Liver (tissue), 10 donors: Measurements from ENCODE around the gene RABL3. TPM values are rescaled to one million over a fixed set of nuclear protein-coding genes. Genes with fewer than 3 reads are reported as not detected.

Experiments
- DNase-seq: peaks from one replicate; pipeline ENCODE4 v3.0.0-alpha.2; 2017; ENCODE audit warnings: low spot score
- H3K27ac ChIP-seq, 2 donors: one replicate each; pipeline ENCODE4 v1.7.0; 2013; ENCODE audit warnings: inconsistent platforms in 2 of 2, low read length in 2 of 2, control low read depth in 1 of 2, low read depth in 1 of 2, mild to moderate bottlenecking in 1 of 2
- H3K27me3 ChIP-seq, 4 donors: one replicate each; pipeline versions ENCODE4 v1.6.1 to v1.7.0; 2013; ENCODE audit warnings: low read length in 3 of 4, inconsistent platforms in 1 of 4, mild to moderate bottlenecking in 1 of 4, moderate library complexity in 1 of 4; ENCODE audit not compliant: control insufficient read depth in 4 of 4, insufficient read depth in 4 of 4
- H3K36me3 ChIP-seq, 4 donors: one replicate each; pipeline versions ENCODE4 v1.6.1 to v1.7.0; 2013; ENCODE audit warnings: low read length in 3 of 4, mild to moderate bottlenecking in 3 of 4, low read depth in 1 of 4, moderate library complexity in 1 of 4; ENCODE audit not compliant: control insufficient read depth in 4 of 4, insufficient read depth in 3 of 4
- H3K4me1 ChIP-seq, 4 donors: one replicate each; pipeline versions ENCODE4 v1.6.1 to v1.7.0; 2013; ENCODE audit warnings: low read length in 3 of 4, mild to moderate bottlenecking in 3 of 4, moderate library complexity in 1 of 4; ENCODE audit not compliant: control insufficient read depth in 4 of 4, insufficient read depth in 4 of 4
- H3K4me3 ChIP-seq, 3 donors: one replicate each; pipeline versions ENCODE4 v1.6.1 to v1.7.0; 2013; ENCODE audit warnings: low read length in 3 of 3, control low read depth in 1 of 3, low read depth in 1 of 3, mild to moderate bottlenecking in 1 of 3
- H3K9ac ChIP-seq, 2 donors: one replicate each; pipeline ENCODE4 v1.7.0; 2013; ENCODE audit warnings: low read length in 2 of 2, mild to moderate bottlenecking in 2 of 2, moderate library complexity in 2 of 2, control low read depth in 1 of 2, low read depth in 1 of 2
- H3K9me3 ChIP-seq, 4 donors: one replicate each; pipeline versions ENCODE4 v1.6.1 to v1.7.0; 2013; ENCODE audit warnings: low read length in 3 of 4; ENCODE audit not compliant: control insufficient read depth in 4 of 4
- EGR1 ChIP-seq, 2 donors: IDR thresholded peaks; 2 replicates each; pipeline ENCODE4 v1.6.1; 2016 to 2018; ENCODE audit warnings: antibody characterized with exemption in 2 of 2, low read depth in 2 of 2
- FOXA1 ChIP-seq: IDR thresholded peaks from 2 replicates; pipeline ENCODE4 v1.6.1; 2016; ENCODE audit warnings: antibody characterized with exemption
- FOXA2 ChIP-seq: IDR thresholded peaks from 2 replicates; pipeline ENCODE4 v1.6.1; 2016; ENCODE audit warnings: antibody characterized with exemption
- GABPA ChIP-seq, 2 donors: IDR thresholded peaks in 1 of 2; conservative IDR thresholded peaks in 1 of 2; 2 replicates each; pipeline ENCODE4 v1.6.1; 2016; ENCODE audit warnings: antibody characterized with exemption in 2 of 2, mild to moderate bottlenecking in 1 of 2, moderate library complexity in 1 of 2
- HNF4A ChIP-seq, 2 donors: conservative IDR thresholded peaks; 2 replicates each; pipeline ENCODE4 v1.6.1; 2016; ENCODE audit warnings: antibody characterized with exemption in 2 of 2, mild to moderate bottlenecking in 2 of 2
- HNF4G ChIP-seq: IDR thresholded peaks from 2 replicates; pipeline ENCODE4 v1.6.1; 2016; ENCODE audit warnings: antibody characterized with exemption
- JUND ChIP-seq, 2 donors: IDR thresholded peaks; 2 replicates each; pipeline ENCODE4 v1.6.1; 2016; ENCODE audit warnings: antibody characterized with exemption in 2 of 2
- NR2F2 ChIP-seq: IDR thresholded peaks from 2 replicates; pipeline ENCODE4 v1.6.1; 2016; ENCODE audit warnings: antibody characterized with exemption
- RAD21 ChIP-seq, 2 donors: IDR thresholded peaks; 2 replicates each; pipeline ENCODE4 v1.6.1; 2016; ENCODE audit warnings: antibody characterized with exemption in 2 of 2, mild to moderate bottlenecking in 2 of 2
- RXRA ChIP-seq, 2 donors: IDR thresholded peaks; 2 replicates each; pipeline ENCODE4 v1.6.1; 2017 to 2018; ENCODE audit warnings: antibody characterized with exemption in 2 of 2, mild to moderate bottlenecking in 1 of 2
- SP1 ChIP-seq: IDR thresholded peaks from 2 replicates; pipeline ENCODE4 v1.6.1; 2018; ENCODE audit warnings: antibody characterized with exemption, mild to moderate bottlenecking
- TAF1 ChIP-seq: conservative IDR thresholded peaks from 2 replicates; pipeline ENCODE4 v1.6.1; 2016; ENCODE audit warnings: antibody characterized with exemption, mild to moderate bottlenecking
- YY1 ChIP-seq: IDR thresholded peaks from 2 replicates; pipeline ENCODE4 v1.6.1; 2016; ENCODE audit warnings: antibody characterized with exemption, mild to moderate bottlenecking
- WGBS: extraction: QIAGEN DNeasy Blood & Tissue Kit; methylation state at CpG from one replicate; pipeline ENCODE4 v1.1.7; 2013; 5-methylcytosine and 5-hydroxymethylcytosine counted together
- polyA plus RNA-seq, 2 donors: library from polyadenylated mRNA; stranded (reverse) in 1 of 2; unstranded in 1 of 2; fragments of 200-250 nt in 1 of 2; fragments of >200 nt in 1 of 2; fragmentation: Nextera tagmentation in 1 of 2; extraction: Ambion mirVana in 1 of 2; gene quantifications; one replicate each; pipeline versions ENCODE4 v1.2.1 to v1.2.3, GENCODE V29; 2013 to 2015
- small RNA-seq: library from RNA; depleted of rRNA; stranded (forward); fragments of <200 nt; gene quantifications from one replicate; pipeline ENCODE3, GENCODE V24; 2014
- total RNA-seq, 2 donors: library from RNA; depleted of rRNA; stranded (reverse); fragments of >200 nt; gene quantifications; one replicate each; pipeline ENCODE4 v1.2.3, GENCODE V29; 2014
- TF ChIP-seq, protein P1 (sequence below): IDR thresholded peaks from 2 replicates; pipeline ENCODE4 v1.6.1; 2016; ENCODE audit warnings: antibody characterized with exemption
- TF ChIP-seq, protein P2 (sequence below): IDR thresholded peaks from 2 replicates; pipeline ENCODE4 v1.6.1; 2016; ENCODE audit warnings: antibody characterized with exemption, mild to moderate bottlenecking
- TF ChIP-seq, protein P3 (sequence below): IDR thresholded peaks from 2 replicates; pipeline ENCODE4 v1.6.1; 2016; ENCODE audit warnings: antibody characterized with exemption
- TF ChIP-seq, protein P4 (sequence below): IDR thresholded peaks from 2 replicates; pipeline ENCODE4 v1.6.1; 2016; ENCODE audit warnings: antibody characterized with exemption
- TF ChIP-seq, protein P5 (sequence below): fragments of 150-350 bp; IDR thresholded peaks from 2 replicates; pipeline ENCODE4 v1.5.1; 2017; ENCODE audit warnings: improper control_type of control experiment, low read depth, low read length; ENCODE audit not compliant: missing input control
- donor health status: healthy.
- donor health status: healthy.
- donor health status: healthy.
- donor health status: healthy.
- donor health status: healthy.

The RABL3 gene
- total and polyA plus RNA-seq, 4 donors, result 8.6 to 14.1 (median 13.1) TPM

DNA sequence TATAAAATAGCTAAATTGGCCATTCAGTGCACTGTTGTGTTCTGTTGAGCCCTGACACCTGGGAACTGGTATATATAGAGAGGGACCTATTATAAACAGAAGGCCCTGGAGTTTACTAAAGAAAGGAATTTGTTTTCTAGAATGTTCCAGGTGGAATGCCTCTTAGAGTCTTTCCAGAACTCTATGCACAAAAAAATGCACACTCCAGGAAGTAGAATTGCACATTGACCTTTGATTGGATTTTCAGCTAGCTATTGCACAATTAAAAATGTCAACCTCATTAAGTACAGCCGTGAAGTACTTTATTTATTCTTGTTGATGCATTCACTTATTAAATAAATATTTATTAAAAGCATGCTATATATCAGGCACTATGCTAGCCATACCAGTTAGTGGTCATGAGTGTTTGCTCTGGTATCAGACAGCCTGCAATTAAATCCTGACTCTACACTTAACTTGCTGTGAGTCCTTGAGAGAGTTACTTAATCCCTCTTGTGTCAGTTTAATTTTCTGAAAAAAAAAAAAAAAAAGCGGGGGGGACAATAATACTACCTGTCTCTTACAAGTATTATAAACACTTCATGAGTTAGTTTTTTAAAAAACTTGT is 105.4 kb downstream of the RABL3 start:
- no peak overlapping the region for H3K4me3 ChIP-seq
- H3K4me1 ChIP-seq, result peaks cover 0 to 23% (median 5%) of the 10 kb centered on the region in 4 donors
- H3K27me3 ChIP-seq, result no peaks in the 10 kb centered on the region
- H3K27ac ChIP-seq, result peak overlapping the region in 1 of 2 donors; percentile 42
- TF ChIP-seq YY1 (peak; percentile 57), TAF1 (no peak), SP1 (peak; percentile 54), JUND (IDR thresholded peaks at IDR 0.05) (peak in 1 of 2 donors; percentile 19), GABPA (IDR thresholded peaks at IDR 0.05 in 1 of 2, conservative IDR thresholded peaks at IDR 0.05 in 1 of 2) (peak in 1 of 2 donors; percentile 35), RXRA (IDR thresholded peaks at IDR 0.05) (peak; percentile 31 to 33), HNF4A (conservative IDR thresholded peaks at IDR 0.05) (peak; percentile 85 to 90), FOXA2 (no peak), RAD21 (IDR thresholded peaks at IDR 0.05) (peak in 1 of 2 donors; percentile 8), FOXA1 (no peak), HNF4G (peak; percentile 56), EGR1 (IDR thresholded peaks at IDR 0.05; ENCODE audit: low read depth in 2 of 2) (no peak), NR2F2 (no peak)
- TF ChIP-seq, protein P1, sequence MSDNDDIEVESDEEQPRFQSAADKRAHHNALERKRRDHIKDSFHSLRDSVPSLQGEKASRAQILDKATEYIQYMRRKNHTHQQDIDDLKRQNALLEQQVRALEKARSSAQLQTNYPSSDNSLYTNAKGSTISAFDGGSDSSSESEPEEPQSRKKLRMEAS, result peak; percentile 18
- TF ChIP-seq, protein P2, sequence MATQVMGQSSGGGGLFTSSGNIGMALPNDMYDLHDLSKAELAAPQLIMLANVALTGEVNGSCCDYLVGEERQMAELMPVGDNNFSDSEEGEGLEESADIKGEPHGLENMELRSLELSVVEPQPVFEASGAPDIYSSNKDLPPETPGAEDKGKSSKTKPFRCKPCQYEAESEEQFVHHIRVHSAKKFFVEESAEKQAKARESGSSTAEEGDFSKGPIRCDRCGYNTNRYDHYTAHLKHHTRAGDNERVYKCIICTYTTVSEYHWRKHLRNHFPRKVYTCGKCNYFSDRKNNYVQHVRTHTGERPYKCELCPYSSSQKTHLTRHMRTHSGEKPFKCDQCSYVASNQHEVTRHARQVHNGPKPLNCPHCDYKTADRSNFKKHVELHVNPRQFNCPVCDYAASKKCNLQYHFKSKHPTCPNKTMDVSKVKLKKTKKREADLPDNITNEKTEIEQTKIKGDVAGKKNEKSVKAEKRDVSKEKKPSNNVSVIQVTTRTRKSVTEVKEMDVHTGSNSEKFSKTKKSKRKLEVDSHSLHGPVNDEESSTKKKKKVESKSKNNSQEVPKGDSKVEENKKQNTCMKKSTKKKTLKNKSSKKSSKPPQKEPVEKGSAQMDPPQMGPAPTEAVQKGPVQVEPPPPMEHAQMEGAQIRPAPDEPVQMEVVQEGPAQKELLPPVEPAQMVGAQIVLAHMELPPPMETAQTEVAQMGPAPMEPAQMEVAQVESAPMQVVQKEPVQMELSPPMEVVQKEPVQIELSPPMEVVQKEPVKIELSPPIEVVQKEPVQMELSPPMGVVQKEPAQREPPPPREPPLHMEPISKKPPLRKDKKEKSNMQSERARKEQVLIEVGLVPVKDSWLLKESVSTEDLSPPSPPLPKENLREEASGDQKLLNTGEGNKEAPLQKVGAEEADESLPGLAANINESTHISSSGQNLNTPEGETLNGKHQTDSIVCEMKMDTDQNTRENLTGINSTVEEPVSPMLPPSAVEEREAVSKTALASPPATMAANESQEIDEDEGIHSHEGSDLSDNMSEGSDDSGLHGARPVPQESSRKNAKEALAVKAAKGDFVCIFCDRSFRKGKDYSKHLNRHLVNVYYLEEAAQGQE, result no peak
- TF ChIP-seq, protein P3, sequence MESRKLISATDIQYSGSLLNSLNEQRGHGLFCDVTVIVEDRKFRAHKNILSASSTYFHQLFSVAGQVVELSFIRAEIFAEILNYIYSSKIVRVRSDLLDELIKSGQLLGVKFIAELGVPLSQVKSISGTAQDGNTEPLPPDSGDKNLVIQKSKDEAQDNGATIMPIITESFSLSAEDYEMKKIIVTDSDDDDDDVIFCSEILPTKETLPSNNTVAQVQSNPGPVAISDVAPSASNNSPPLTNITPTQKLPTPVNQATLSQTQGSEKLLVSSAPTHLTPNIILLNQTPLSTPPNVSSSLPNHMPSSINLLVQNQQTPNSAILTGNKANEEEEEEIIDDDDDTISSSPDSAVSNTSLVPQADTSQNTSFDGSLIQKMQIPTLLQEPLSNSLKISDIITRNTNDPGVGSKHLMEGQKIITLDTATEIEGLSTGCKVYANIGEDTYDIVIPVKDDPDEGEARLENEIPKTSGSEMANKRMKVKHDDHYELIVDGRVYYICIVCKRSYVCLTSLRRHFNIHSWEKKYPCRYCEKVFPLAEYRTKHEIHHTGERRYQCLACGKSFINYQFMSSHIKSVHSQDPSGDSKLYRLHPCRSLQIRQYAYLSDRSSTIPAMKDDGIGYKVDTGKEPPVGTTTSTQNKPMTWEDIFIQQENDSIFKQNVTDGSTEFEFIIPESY, result no peak
- TF ChIP-seq, protein P4, sequence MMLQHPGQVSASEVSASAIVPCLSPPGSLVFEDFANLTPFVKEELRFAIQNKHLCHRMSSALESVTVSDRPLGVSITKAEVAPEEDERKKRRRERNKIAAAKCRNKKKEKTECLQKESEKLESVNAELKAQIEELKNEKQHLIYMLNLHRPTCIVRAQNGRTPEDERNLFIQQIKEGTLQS, result no peak
- TF ChIP-seq, protein P5, sequence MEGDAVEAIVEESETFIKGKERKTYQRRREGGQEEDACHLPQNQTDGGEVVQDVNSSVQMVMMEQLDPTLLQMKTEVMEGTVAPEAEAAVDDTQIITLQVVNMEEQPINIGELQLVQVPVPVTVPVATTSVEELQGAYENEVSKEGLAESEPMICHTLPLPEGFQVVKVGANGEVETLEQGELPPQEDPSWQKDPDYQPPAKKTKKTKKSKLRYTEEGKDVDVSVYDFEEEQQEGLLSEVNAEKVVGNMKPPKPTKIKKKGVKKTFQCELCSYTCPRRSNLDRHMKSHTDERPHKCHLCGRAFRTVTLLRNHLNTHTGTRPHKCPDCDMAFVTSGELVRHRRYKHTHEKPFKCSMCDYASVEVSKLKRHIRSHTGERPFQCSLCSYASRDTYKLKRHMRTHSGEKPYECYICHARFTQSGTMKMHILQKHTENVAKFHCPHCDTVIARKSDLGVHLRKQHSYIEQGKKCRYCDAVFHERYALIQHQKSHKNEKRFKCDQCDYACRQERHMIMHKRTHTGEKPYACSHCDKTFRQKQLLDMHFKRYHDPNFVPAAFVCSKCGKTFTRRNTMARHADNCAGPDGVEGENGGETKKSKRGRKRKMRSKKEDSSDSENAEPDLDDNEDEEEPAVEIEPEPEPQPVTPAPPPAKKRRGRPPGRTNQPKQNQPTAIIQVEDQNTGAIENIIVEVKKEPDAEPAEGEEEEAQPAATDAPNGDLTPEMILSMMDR, result no peak
- WGBS, result 40% methylated on average over 2 of the region's 2 CpGs
- no peak for DNase-seq
- no peaks in the 10 kb centered on the region for H3K9me3 ChIP-seq
- H3K9ac ChIP-seq, result no peak overlapping the region
- H3K36me3 ChIP-seq, result peaks cover 4 to 72% (median 56%) of the 10 kb centered on the region in 4 donors

Small RNA genes lying within 50 kb of the gene (small RNA-seq; reads per million reads assigned to genes)
- not detected for gene MTCO1P29
- not detected for gene MTCO2P29

Other genes starting within 250 kb of the RABL3 start
- gene NDUFB4, start 146.2 kb downstream of the RABL3 start, total RNA-seq, result 10 to 100 TPM; 28.4 to 29.8 TPM
- gene NDUFB4, start 146.2 kb downstream of the RABL3 start, polyA plus RNA-seq, result 100 to 1,000 TPM; 124 to 269 TPM
- 100 to 1,000 TPM in 1 of 2 donors, 10 to 100 TPM in 1; 83.5 to 326 TPM for gene HGD, start 60.3 kb downstream of the RABL3 start, total RNA-seq
- 100 to 1,000 TPM; 243 to 250 TPM for gene HGD, start 60.3 kb downstream of the RABL3 start, polyA plus RNA-seq
- 1 to 10 TPM; 5.4 to 9.5 TPM for gene GTF2E1, start 228 bp upstream of the RABL3 start, total RNA-seq
- gene GTF2E1, start 228 bp upstream of the RABL3 start, polyA plus RNA-seq, result 1 to 10 TPM; 2.3 TPM
- gene STXBP5L, start 165.7 kb upstream of the RABL3 start, total RNA-seq, result not detected
- gene STXBP5L, start 165.7 kb upstream of the RABL3 start, polyA plus RNA-seq, result not detected